ENCODE data around the gene PCNP. TPM values are rescaled to one million over a fixed set of nuclear protein-coding genes. Genes with fewer than 3 reads are reported as not detected.

PCNP gene
- total and polyA plus RNA-seq, 2 donors: 147 to 208 TPM

Small RNA genes lying within 50 kb of the gene (small RNA-seq; reads per million reads assigned to genes)
- gene RF00019 (not detected), gene RNU6-1256P (not detected)

Other genes with a start within 250 kb of the PCNP start
- 136 TPM for gene SENP7, start 61.0 kb upstream of the PCNP start, total RNA-seq
- gene SENP7, start 61.0 kb upstream of the PCNP start, polyA plus RNA-seq: 13.1 TPM
- gene TRMT10C, start 12.3 kb upstream of the PCNP start, total RNA-seq: 32.5 TPM
- gene TRMT10C, start 12.3 kb upstream of the PCNP start, polyA plus RNA-seq: 20.4 TPM
- gene ZBTB11, start 103.0 kb downstream of the PCNP start, total RNA-seq: 41.1 TPM
- gene ZBTB11, start 103.0 kb downstream of the PCNP start, polyA plus RNA-seq: 9.0 TPM
- gene RPL24, start 112.5 kb downstream of the PCNP start, total RNA-seq: 2,278 TPM
- gene RPL24, start 112.5 kb downstream of the PCNP start, polyA plus RNA-seq: 1,322 TPM
- gene CEP97, start 150.4 kb downstream of the PCNP start, total RNA-seq: 34.4 TPM
- gene CEP97, start 150.4 kb downstream of the PCNP start, polyA plus RNA-seq: 3.4 TPM
- 9.3 TPM for gene NXPE3, start 205.0 kb downstream of the PCNP start, total RNA-seq
- 12.3 TPM for gene NXPE3, start 205.0 kb downstream of the PCNP start, polyA plus RNA-seq

All from urinary bladder (tissue), 2 donors.